Endothelial cell of umbilical vein (primary cell): ENCODE data around the gene ENDOG. TPM values are rescaled to one million over a fixed set of nuclear protein-coding genes. Genes with fewer than 3 reads are reported as not detected.
"Not testable (repeated sequence)": the region's sequence is repeated elsewhere in the genome, so short reads cannot be mapped to it uniquely, and the experiment has no call there.

Experiments
- BruUV-seq: library from RNA; stranded (reverse); fragments of 400-500 nt; replicated peaks from 2 replicates; lab custom pipeline; 2021; lab: Mats Ljungman, UMichigan
- CTCF ChIA-PET: fragments of 300-600, 350-600 bp; sonication (Branson Sonifier 250); formaldehyde crosslinking; loops from one replicate; lab custom pipeline; 2021; ENCODE audit warnings: antibody characterized with exemption, inconsistent platforms; lab: Charles Lee
- POLR2A ChIA-PET: fragments of 300-600, 350-600 bp; sonication (Branson Sonifier 250); formaldehyde crosslinking; loops from one replicate; lab custom pipeline; 2021; ENCODE audit warnings: antibody characterized with exemption, inconsistent platforms; lab: Charles Lee
- DNase-seq: peaks from one replicate; pipeline ENCODE4 v3.0.0-alpha.2; 2011; ENCODE audit warnings: low read depth, low spot score
- FAIRE-seq: peaks from 2 replicates; lab custom pipeline; 2011; peaks lifted over from hg19 to GRCh38; lab: Jason Lieb, UNC
- H2AFZ ChIP-seq: 2 replicates; pipeline ENCODE4 v1.6.0; 2012; ENCODE audit warnings: low read depth, low read length, control low read depth, inconsistent platforms
- H3K27ac ChIP-seq: 2 replicates; pipeline ENCODE4 v1.5.1; 2011; ENCODE audit warnings: low read depth, mild to moderate bottlenecking, control low read depth, low read length, moderate library complexity; ENCODE audit not compliant: insufficient read depth
- H3K27me3 ChIP-seq, 2 experiments: 2 replicates each; pipeline versions ENCODE4 v1.6.0 to v1.6.1; 2011; ENCODE audit warnings: low read length in 2 of 2, mixed read lengths in 1 of 2; ENCODE audit not compliant: control insufficient read depth in 2 of 2, insufficient read depth in 2 of 2
- H3K36me3 ChIP-seq, 2 experiments: 2 replicates in 1 of 2; 3 replicates in 1 of 2; pipeline ENCODE4 v1.5.1; 2011; ENCODE audit warnings: low read length in 2 of 2, mild to moderate bottlenecking in 1 of 2, moderate library complexity in 1 of 2; ENCODE audit not compliant: control insufficient read depth in 2 of 2, insufficient read depth in 2 of 2; ENCODE audit errors: extremely low read depth in 1 of 2
- H3K4me1 ChIP-seq: 3 replicates; pipeline ENCODE4 v1.5.1; 2011; ENCODE audit warnings: mild to moderate bottlenecking, low read length; ENCODE audit not compliant: control insufficient read depth, insufficient read depth; ENCODE audit errors: extremely low read depth
- H3K4me2 ChIP-seq: 2 replicates; pipeline ENCODE4 v1.6.1; 2011; ENCODE audit warnings: low read length, control low read depth, mixed read lengths; ENCODE audit not compliant: insufficient read depth
- H3K4me3 ChIP-seq, 3 experiments: fragments of 200-600 bp in 1 of 3; sonication (generic), shearing (Covaris generic) in 1 of 3; replicated peaks in 1 of 3; 2 replicates each; pipeline ENCODE4 v1.5.1; 2011 to 2016; ENCODE audit warnings: control low read depth in 3 of 3, low read length in 3 of 3, mild to moderate bottlenecking in 2 of 3, inconsistent platforms in 1 of 3, low read depth in 1 of 3, moderate library complexity in 1 of 3; ENCODE audit not compliant: insufficient read depth in 1 of 3
- H3K79me2 ChIP-seq: 2 replicates; pipeline ENCODE4 v1.6.0; 2012; ENCODE audit warnings: low read length, inconsistent platforms; ENCODE audit not compliant: control insufficient read depth, insufficient read depth
- H3K9ac ChIP-seq: replicated peaks from 2 replicates; pipeline ENCODE3; 2011; ENCODE audit warnings: low read length, control low read depth; ENCODE audit not compliant: insufficient read depth; ENCODE audit errors: extremely low read depth
- H3K9me1 ChIP-seq: replicated peaks from 3 replicates; pipeline ENCODE4 v1.6.0; 2011; ENCODE audit warnings: mild to moderate bottlenecking, low read length; ENCODE audit not compliant: control insufficient read depth, insufficient read depth; ENCODE audit errors: extremely low read depth
- H3K9me3 ChIP-seq: replicated peaks from 2 replicates; pipeline ENCODE4 v1.5.1; 2012; ENCODE audit warnings: low read length, inconsistent platforms; ENCODE audit not compliant: control insufficient read depth, insufficient read depth
- H4K20me1 ChIP-seq: replicated peaks from 2 replicates; pipeline ENCODE3; 2011; ENCODE audit warnings: mild to moderate bottlenecking, low read length; ENCODE audit not compliant: control insufficient read depth, insufficient read depth; ENCODE audit errors: extremely low read depth
- POLR2A ChIP-seq: IDR thresholded peaks from 2 replicates; pipeline ENCODE4 v1.6.1; 2012; ENCODE audit warnings: low read depth, mild to moderate bottlenecking, control low read depth, low read length
- dilution Hi-C: fragments of 300-500 bp; cut with MboI; formaldehyde crosslinking; loops from one replicate; pipeline ENCODE4 v1.15.0; 2019; ENCODE audit warnings: low sequenced_read_pairs; ENCODE audit not compliant: extremely low pct_ligation_motif_present
- intact Hi-C: fragments of 100-400 bp; cut with micrococcal nuclease; formaldehyde crosslinking; loops from one replicate; pipeline ENCODE4 v1.10.0; 2022
- polyA plus RNA-seq, 4 experiments: library from polyadenylated mRNA; depleted of rRNA in 3 of 4; stranded (reverse) in 3 of 4; unstranded in 1 of 4; fragments of >200 nt; gene quantifications; 2 replicates each; pipeline versions ENCODE4 v1.2.1 to v1.2.3, GENCODE V29; 2011 to 2012; ENCODE audit warnings: missing spikeins in 1 of 4
- total RNA-seq: library from RNA; stranded (reverse); gene quantifications from 2 replicates; pipeline ENCODE4 v1.2.3, GENCODE V29; 2021

ENDOG gene
- total and polyA plus RNA-seq, 2 donors (not counting 3 experiments of a cell fraction or from before 2014, with no cell fraction given), result 18.0 to 21.1 TPM

DNA sequence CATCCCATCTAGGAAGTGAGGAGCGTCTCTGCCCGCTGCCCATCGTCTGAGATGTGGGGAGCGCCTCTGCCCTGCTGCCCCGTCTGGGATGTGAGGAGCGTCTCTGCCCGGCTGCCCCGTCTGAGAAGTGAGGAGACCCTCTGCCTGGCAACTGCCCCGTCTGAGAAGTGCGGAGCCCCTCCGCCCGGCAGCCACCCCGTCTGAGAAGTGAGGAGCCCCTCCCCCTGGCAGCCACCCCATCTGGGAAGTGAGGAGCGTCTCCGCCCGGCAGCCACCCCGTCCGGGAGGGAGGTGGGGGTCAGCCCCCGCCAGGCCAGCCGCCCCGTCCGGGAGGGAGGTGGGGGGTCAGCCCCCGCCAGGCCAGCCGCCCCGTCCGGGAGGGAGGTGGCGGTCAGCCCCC is 38.2 kb upstream of the ENDOG start:
- CTCF ChIA-PET, BruUV-seq, FAIRE-seq: not testable (repeated sequence)

DNA sequence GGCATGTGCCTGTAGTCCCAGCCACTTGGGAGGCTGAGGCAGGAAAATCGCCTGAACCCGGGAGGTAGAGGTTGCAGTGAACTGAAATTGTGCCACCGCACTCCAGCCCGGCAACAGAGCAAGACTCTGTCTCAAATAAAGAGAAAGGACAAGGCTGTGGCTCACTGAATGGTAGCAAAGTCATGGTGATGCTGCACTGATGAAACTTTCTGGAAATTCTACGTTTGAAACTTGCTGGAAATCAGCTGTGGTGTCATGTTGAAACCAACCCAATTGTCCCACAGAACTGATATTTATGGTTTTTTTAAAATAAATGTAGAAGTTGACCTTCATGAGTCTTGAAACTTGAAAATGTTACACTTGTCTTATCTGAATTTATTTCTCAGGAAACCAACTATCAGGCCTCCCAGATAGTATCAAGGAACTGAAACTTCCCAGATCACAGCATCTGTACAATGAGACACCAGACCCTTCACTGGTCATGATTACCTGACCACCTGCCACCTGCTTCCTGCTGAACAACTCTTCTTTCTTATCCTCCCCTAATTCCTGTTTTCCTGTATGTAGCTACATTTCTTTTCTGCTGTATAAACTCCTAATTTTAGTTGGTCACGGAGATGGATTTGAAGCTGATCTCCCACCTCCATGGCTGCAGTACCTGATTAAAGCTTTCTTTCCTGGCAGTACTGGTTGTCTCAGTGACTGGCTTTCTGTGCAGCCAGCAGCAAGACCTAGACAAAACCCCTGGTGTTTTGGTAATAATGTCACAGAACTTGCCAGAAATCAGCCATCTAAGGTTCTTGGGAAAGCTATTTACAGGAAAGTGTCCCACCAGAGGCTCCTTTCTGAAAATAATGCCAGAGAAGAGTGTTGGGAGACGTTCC is 36.9 kb upstream of the ENDOG start:
- Histone ChIP-seq H3K27me3 (no peaks in the 10 kb centered on the region), H3K9ac (no peak overlapping the region), H2AFZ (no peak overlapping the region), H3K36me3 (no peaks in the 10 kb centered on the region), H3K4me1 (no peaks in the 10 kb centered on the region), H3K9me1 (no peaks in the 10 kb centered on the region), H3K27ac (no peak overlapping the region), H3K4me2 (no peak overlapping the region), H3K9me3 (no peaks in the 10 kb centered on the region), H3K79me2 (no peaks in the 10 kb centered on the region), H4K20me1 (no peaks in the 10 kb centered on the region), H3K4me3 (no peak overlapping the region)
- ChIA-PET POLR2A (no interaction called here), CTCF (interaction anchor here (1.1 to 2.2 kb wide), 5 partner anchors 9 to 79 kb away, joined by 3 to 7 read pairs (median 6); partner anchors contain the start of genes ENDOG and PKN3)
- dilution Hi-C loops, result no loop called here
- intact Hi-C loops, result no loop called here
- TF ChIP-seq POLR2A, result no peak
- DNase-seq (no peak), FAIRE-seq (no peak)
- BruUV-seq, result no TSS peak

More for the DNA sequence above, 38.2 kb upstream of the ENDOG start:
- H2AFZ ChIP-seq, dilution Hi-C loops, DNase-seq, H3K27ac ChIP-seq, H3K4me1 ChIP-seq, H3K9me1 ChIP-seq, intact Hi-C loops, H3K9me3 ChIP-seq, H3K27me3 ChIP-seq, H3K4me2 ChIP-seq, H3K9ac ChIP-seq, H3K4me3 ChIP-seq, H3K36me3 ChIP-seq, H4K20me1 ChIP-seq, H3K79me2 ChIP-seq, POLR2A ChIA-PET: not testable (repeated sequence)
